Globus pallidus (tissue), 1 donor: ENCODE data around the gene COL7A1.
"Not testable (repeated sequence)": the region's sequence is repeated elsewhere in the genome, so short reads cannot be mapped to it uniquely, and the experiment has no call there.

Source experiments
- DNase-seq: peaks from one replicate; pipeline ENCODE4 v3.0.0-alpha.2; 2015; ENCODE audit warnings: low spot score

Gene COL7A1

GRCh38 chr3:48543271-48543866 lies 51.8 kb downstream of the COL7A1 start:
- DNase-seq, result no peak

DNA sequence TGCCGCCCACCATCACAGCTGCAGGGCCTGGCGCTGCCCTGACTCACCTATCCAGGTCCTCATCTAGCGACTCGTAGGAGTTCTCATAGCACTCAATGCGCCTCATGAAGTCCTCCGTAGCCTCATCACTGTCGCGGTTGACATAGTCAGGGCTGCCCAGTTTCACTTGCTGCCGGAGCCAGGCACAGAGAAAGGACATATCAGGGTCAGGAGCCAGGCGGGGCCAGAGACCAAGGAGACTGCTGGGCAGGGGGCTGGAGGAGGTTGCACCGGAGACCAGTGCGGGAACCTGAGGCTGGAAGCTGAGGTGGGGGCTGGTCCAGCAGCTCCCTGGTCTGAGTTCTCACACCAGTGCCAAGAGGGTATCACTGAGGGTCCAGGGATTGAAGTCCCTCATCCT lies 56.7 kb downstream of the COL7A1 start:
- DNase-seq, result no peak

GRCh38 chr3:48536785-48537184 lies 58.3 kb downstream of the COL7A1 start:
- no peak for DNase-seq

DNA sequence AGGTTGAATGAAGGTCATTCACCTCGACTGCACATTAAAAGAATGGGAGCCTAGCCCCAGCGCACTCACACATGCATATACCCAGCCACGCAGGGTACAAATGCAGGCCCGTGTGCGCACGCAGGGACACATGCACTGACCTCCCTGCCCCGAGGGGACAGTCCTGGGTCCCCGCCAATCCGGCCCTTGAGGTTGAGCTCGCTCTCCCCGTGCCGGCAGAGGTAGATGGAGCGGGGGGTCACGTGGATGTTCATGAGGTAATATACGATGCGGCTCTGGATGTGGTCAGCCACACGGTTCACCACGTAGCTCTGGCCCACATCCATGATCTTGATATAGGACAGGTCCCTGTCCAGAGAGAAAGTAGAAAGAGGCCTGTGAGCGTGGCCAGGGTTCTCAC lies 59.0 kb downstream of the COL7A1 start:
- no peak for DNase-seq

- no peak for DNase-seq
Measured at GRCh38 chr3:48535578-48535977, 59.6 kb downstream of the COL7A1 start.

- no peak for DNase-seq
Measured at GRCh38 chr3:48532977-48533337, 62.2 kb downstream of the COL7A1 start.

DNA sequence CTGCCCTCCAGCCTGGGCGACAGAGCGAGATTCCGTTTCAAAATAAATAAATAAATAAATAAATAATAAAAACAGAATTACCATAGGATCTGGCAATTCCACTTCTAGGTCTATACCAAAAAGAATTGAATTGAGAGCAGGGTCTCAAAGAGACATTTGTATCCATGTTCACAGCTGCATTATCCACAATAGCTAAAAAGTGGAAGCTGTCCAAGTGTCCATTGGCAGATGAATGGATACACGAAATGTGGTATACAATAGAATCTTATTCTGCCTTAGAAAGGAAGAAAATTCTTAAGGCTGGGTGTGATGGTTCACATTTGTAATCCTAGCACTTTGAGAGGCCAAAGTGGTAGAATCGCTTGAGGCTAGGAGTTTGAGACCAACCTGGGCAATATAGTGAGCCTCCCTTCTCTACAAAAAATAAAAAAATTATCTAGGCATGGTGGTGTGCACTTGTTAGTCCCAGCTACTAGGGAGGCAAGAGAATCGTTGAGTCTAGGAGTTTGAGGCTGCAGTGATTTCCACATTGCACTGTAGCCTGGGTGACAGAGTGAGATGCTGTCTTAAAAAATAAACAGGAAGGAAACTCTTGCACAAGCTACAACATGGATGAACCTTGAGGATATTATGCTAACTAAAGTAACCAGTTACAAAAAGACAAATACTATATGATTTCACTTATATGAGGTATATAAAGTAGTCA lies 62.7 kb downstream of the COL7A1 start:
- peak; percentile 91 for DNase-seq

- DNase-seq, result not testable (repeated sequence)
Measured at GRCh38 chr3:48530701-48531100, 64.4 kb downstream of the COL7A1 start.

GRCh38 chr3:48528754-48529153 lies 66.4 kb downstream of the COL7A1 start:
- no peak for DNase-seq

GRCh38 chr3:48528048-48528447 lies 67.1 kb downstream of the COL7A1 start:
- DNase-seq, result no peak

- no peak for DNase-seq
Measured at GRCh38 chr3:48524970-48525369, 70.2 kb downstream of the COL7A1 start.

DNA sequence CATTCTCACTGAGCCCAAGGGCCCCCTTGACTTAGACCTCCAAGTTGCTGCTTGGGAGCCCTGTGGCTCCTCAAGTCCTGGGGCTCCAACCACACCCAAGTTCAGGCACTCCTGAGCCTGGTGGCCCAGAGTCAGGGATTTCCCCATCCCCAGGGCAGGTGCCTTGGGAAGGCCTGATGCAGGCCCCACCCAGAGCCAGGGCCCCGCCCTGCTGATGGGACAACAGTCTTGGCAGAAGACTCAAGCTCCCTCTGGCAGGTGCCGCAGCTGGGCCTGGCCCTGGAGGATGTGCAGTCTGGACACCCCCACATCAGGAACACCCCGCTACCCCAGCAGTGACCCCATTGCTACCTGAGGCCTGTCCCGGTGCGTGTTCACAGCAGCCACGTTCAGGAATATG lies 73.5 kb downstream of the COL7A1 start:
- no peak for DNase-seq

DNA sequence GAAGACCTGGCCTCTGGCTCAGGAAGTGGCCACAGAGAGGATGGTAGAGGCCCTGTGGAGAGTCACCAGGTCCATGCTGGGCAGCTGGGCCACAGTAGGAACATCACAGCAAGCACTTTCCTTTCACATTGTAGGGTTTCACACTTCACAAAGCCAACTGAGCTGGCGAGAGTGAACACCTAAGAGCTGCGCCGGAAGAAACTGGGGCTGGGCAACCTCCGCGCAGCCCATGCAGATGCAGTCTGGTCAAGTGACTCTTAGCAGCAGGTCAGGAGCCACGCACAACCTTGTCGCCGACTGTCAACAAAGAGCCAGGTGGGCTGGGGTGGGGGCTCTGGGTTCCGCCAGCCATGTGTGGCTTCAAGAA lies 75.9 kb downstream of the COL7A1 start:
- DNase-seq, result no peak

GRCh38 chr3:48518638-48519276 lies 76.4 kb downstream of the COL7A1 start:
- DNase-seq, result no peak

DNA sequence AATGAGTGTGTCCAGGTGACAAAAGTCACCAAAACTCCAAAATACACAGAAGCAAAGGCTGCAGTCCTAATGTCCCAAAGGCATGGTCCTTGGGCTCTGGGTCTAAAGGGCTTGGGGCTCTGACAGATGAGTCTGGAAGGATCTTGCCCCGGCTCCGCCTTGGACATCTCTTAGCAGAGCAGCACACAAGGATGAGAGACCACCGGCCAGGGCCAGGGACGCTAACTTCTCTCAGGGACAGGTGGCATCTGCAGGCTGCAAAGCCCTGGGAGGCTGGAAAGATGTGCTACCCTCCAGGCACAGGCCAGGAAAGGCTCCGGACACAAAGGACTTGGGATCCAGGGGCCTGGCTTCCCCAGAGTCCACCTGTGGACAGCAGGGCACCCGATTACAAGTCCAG lies 77.1 kb downstream of the COL7A1 start:
- DNase-seq, result no peak

DNA sequence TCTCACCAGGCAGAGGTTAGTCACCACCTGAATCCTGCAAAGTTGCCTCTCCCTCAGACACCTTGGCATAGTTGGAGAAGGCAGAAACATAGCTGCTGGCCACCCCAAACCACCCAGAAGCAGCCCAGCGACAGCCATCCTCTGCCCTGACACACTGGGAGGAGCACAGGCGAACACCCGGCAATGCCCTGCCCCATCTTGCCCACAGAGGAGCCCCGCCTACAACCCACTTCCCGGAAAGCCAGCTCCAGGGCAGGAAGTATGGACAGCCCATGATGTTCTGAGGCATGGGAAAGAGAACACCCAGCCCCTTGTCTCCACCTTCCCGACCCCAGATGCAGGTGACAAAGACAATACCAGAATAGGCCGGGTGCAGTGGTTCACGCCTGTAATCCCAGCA lies 78.6 kb downstream of the COL7A1 start:
- no peak for DNase-seq

DNA sequence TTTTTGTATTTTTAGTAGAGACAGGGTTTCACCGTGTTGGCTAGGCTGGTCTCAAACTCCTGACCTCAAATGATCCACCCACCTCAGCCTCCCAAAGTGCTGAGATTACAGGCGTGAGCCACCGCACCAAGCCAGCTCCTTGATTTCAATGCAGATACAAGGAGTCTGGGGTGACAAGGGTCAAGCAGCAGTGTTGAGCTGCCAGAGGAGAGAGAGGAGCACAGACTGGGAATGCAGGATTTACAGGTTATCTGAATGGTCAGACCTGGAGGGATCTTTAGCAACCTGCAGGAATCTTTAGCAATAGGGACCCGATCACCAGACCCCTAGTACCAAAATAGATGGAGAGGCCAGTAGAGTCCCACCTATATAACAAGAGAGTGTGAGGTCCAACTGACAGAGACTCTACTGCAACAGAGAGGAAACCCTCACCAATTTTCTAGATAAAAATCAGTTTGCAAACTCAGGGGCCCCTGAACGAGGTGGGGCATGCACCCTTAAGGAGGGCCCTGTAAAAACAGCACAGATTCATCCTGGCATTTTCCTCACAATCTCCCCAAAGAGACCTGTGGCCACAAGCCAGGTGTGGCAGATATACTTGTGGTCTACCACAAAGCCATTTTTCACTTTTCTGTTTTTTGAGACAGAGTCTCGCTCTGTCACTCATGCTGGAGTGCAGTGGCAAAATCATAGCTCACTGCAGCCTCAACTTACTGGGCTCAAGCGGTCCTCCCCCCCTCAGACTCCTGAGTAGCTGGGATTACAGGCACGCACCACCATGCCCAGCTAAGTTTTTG lies 80.5 kb downstream of the COL7A1 start:
- DNase-seq, result no peak
